Aorta (tissue), 5 donors: ENCODE measurements around the gene UCN3. TPM values are rescaled to one million over a fixed set of nuclear protein-coding genes. Genes with fewer than 3 reads are reported as not detected.

Source experiments
- ATAC-seq: fragments of 200-7000 bp; cut with Tn5 transposase; one replicate; pipeline ENCODE4 v1.9.1; 2022; ENCODE audit warnings: moderate library complexity; ENCODE audit not compliant: low FRiP score
- DNase-seq, 2 donors: peaks; one replicate each; pipeline ENCODE4 v3.0.0-alpha.2; 2020
- H3K27ac ChIP-seq, 2 donors: one replicate each; pipeline ENCODE4 v1.5.1; 2013; ENCODE audit warnings: low read length in 2 of 2, mild to moderate bottlenecking in 2 of 2, moderate library complexity in 2 of 2, control low read depth in 1 of 2, inconsistent platforms in 1 of 2, low read depth in 1 of 2
- H3K27me3 ChIP-seq, 2 donors: one replicate each; pipeline ENCODE4 v1.6.1; 2013; ENCODE audit warnings: control low read depth in 1 of 2, low read length in 1 of 2, mild to moderate bottlenecking in 1 of 2, moderate library complexity in 1 of 2; ENCODE audit not compliant: insufficient read depth in 2 of 2, control insufficient read depth in 1 of 2
- H3K36me3 ChIP-seq, 2 donors: one replicate each; pipeline ENCODE4 v1.6.1; 2013; ENCODE audit warnings: control low read depth in 1 of 2, low read length in 1 of 2, mild to moderate bottlenecking in 1 of 2; ENCODE audit not compliant: insufficient read depth in 2 of 2, control insufficient read depth in 1 of 2
- H3K4me1 ChIP-seq, 2 donors: one replicate each; pipeline ENCODE4 v1.6.1; 2013; ENCODE audit warnings: low read length in 2 of 2, control low read depth in 1 of 2, mild to moderate bottlenecking in 1 of 2, moderate library complexity in 1 of 2; ENCODE audit not compliant: insufficient read depth in 2 of 2, control insufficient read depth in 1 of 2
- H3K4me3 ChIP-seq, 2 donors: one replicate each; pipeline ENCODE4 v1.5.1; 2013; ENCODE audit warnings: low read length in 2 of 2, control low read depth in 1 of 2, mild to moderate bottlenecking in 1 of 2
- H3K9me3 ChIP-seq: one replicate; pipeline ENCODE4 v1.6.1; 2013; ENCODE audit warnings: mild to moderate bottlenecking, low read length; ENCODE audit not compliant: control insufficient read depth
- WGBS, 2 donors: extraction: QIAGEN DNeasy Blood & Tissue Kit; methylation state at CpG; one replicate each; pipeline ENCODE4 v1.1.7; 2013; 5-methylcytosine and 5-hydroxymethylcytosine counted together
- intact Hi-C, 2 donors: fragments of 100-400 bp; cut with DNase I; formaldehyde crosslinking; loops; one replicate each; pipeline versions ENCODE4 v1.14.2 to v1.15.0; 2022
- polyA plus RNA-seq, 2 donors: library from polyadenylated mRNA; stranded (reverse); fragments of 200-250 nt; gene quantifications; one replicate each; pipeline ENCODE4 v1.2.3, GENCODE V29; 2013
- total RNA-seq, 2 donors: library from RNA; stranded (reverse); fragmentation: NEBNext Ultra II Directional; extraction: Animal tissue kit (Norgen Biotek cat#: 25700); gene quantifications; one replicate each; pipeline ENCODE4 v1.2.1, GENCODE V29; 2021
- donor health status: healthy with polysubstance abuse.
- donor health status: Bipolar disorder and iron deficiency.
- donor health status: DM: no; HTN: no; CAD: no.
- donor health status: DM: no; HTN: no; CAD: no.
- donor health status: DM: yes; HTN: yes; CAD: no.

The UCN3 gene
- total and polyA plus RNA-seq, 4 donors = 0.75 TPM; not detected in 3

DNA sequence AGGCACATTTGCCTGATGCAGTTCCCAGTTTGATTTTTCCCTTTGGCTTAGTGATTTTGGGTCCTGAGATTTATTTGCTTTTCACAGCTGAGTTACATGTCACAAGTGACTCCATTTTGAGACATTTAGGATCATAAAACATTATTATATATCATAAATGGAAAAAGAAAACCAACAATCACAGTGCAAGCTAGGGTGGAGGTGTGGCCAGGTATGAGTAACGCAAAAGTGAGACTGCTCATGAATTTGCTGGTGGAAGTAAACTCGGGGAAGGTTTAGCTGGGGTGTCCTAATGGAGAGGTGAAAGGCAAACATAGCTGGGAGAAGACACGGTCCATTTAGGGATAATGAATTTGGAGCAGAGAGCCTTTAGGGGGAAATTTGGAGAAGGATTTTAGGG, 21.7 kb upstream of the UCN3 start:
- Histone ChIP-seq H3K9me3 (no peaks in the 10 kb centered on the region), H3K4me3 (no peak overlapping the region), H3K27ac (no peak overlapping the region), H3K4me1 (no peaks in the 10 kb centered on the region), H3K27me3 (no peaks in the 10 kb centered on the region), H3K36me3 (no peaks in the 10 kb centered on the region)
- DNase-seq (no peak), ATAC-seq (no peak)
- intact Hi-C loops = no loop called here
- 86 to 87% methylated on average over 3 of the region's 3 CpGs for WGBS, 2 donors

DNA sequence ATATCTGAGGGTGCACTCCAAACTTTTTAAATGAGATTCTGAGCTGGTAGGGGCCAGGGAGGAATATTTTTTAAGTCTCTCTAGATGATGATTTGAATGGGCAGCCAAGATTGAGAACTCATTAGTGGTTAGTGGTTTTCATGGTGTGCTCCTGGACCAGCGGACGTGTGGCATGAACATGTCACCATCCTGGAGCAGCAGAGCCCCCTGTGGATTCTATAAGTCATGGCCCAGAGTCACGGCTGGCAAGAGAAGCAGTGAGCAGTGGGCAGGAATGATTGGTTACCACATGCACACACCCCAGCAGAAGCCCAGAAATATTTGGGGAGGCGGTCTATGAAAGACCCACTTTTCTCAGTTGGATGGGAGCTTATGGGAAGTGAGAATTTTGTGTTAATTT, 21.2 kb upstream of the UCN3 start:
- H3K36me3 ChIP-seq = no peaks in the 10 kb centered on the region
- ATAC-seq = no peak
- H3K9me3 ChIP-seq = no peaks in the 10 kb centered on the region
- DNase-seq = no peak
- H3K4me1 ChIP-seq = no peaks in the 10 kb centered on the region
- intact Hi-C loops = no loop called here
- H3K27me3 ChIP-seq = no peaks in the 10 kb centered on the region
- H3K27ac ChIP-seq = no peak overlapping the region
- WGBS, 2 donors = 57% methylated on average over 4 of the region's 4 CpGs
- H3K4me3 ChIP-seq = no peak overlapping the region

DNA sequence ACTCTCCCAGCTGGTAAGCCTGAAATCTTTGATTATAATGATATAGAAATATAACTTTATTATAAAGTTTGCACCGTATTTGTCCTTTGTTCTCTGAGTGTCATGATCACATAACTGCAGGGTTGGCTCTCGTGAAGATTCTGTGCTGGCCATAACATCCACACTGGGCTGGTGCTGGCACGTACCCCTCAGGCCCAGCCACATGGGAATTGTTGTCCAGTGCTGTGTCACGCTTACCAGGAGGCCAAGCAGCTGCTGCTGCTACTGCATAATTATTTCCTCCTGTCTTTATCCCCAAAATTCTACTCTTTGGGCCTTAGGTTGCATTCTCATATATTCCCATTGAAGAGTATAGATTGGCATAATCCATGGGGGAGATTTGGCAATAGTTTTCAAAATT, 20.8 kb upstream of the UCN3 start:
- 68 to 73% methylated on average over 4 of the region's 4 CpGs for WGBS, 2 donors
- no peaks in the 10 kb centered on the region for H3K27me3 ChIP-seq
- DNase-seq = no peak
- no peak overlapping the region for H3K27ac ChIP-seq
- H3K4me1 ChIP-seq = no peaks in the 10 kb centered on the region
- no peaks in the 10 kb centered on the region for H3K9me3 ChIP-seq
- no peak for ATAC-seq
- H3K4me3 ChIP-seq = no peak overlapping the region
- intact Hi-C loops = no loop called here
- no peaks in the 10 kb centered on the region for H3K36me3 ChIP-seq

DNA sequence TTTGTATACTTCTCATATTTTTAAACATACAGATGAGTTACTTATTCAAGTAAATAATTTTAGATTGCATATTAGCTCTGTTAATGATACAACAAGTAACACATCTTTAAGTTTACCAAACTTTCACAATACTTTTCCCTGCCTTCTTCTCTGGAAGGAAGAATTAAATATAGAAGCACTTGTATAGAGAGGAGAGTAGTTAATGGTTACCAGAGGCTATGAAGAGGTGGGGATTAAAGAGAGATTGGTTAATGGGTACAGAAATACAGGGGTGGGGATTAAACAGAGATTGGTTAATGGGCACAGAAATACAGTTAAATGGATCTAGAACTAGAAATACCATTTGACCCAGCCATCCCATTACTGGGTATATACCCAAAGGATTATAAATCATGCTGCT, 20.0 kb upstream of the UCN3 start:
- Histone ChIP-seq H3K4me3 (no peak overlapping the region), H3K27ac (no peak overlapping the region), H3K4me1 (no peaks in the 10 kb centered on the region), H3K27me3 (no peaks in the 10 kb centered on the region), H3K36me3 (no peaks in the 10 kb centered on the region), H3K9me3 (no peaks in the 10 kb centered on the region)
- no peak for ATAC-seq
- no peak for DNase-seq
- intact Hi-C loops = no loop called here

DNA sequence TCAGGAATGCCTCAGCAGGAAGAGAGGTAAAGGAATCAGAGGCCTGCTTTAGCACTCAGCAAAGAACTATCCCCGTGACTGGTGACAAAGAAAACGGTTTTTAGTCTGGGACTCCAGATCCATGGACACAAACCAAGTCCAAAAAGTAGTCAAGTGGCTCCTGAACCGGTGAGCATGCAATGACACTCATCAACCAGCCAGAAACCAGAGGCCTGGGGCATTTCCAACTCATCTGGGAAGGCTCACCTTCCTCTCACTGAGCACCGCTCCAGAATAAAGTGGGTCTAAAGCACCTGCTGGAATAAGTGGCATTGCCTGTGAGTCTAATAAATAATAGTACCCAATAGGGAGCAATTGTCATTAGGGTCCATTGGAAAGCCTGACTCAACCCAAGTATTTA, 17.9 kb upstream of the UCN3 start:
- Histone ChIP-seq H3K4me1 (no peaks in the 10 kb centered on the region), H3K36me3 (no peaks in the 10 kb centered on the region), H3K27me3 (no peaks in the 10 kb centered on the region), H3K27ac (no peak overlapping the region), H3K4me3 (no peak overlapping the region), H3K9me3 (no peaks in the 10 kb centered on the region)
- ATAC-seq (no peak), DNase-seq (no peak)
- WGBS, 2 donors = 79 to 84% methylated on average over 4 of the region's 4 CpGs
- intact Hi-C loops = no loop called here

DNA sequence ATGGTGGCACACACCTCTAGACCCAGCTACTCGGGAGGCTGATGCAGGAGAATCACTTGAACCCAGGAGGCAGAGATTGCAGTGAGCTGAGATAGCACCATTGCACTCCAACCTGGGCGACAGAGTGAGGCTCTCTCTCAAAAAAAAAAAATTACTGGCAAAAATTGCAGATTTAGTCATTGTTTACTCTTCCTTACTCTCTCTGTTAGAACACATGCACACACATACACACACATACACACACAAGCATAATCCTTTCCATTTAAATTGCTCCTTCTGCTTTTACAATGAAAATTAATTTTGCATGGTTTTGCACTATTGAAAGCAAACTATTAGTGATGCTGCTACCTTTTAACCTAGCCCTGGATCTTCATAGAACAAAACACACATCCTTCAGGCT, 15.4 kb upstream of the UCN3 start:
- Histone ChIP-seq H3K4me1 (no peaks in the 10 kb centered on the region), H3K27me3 (no peaks in the 10 kb centered on the region), H3K4me3 (no peak overlapping the region), H3K27ac (no peak overlapping the region), H3K36me3 (no peaks in the 10 kb centered on the region), H3K9me3 (no peaks in the 10 kb centered on the region)
- DNase-seq (no peak), ATAC-seq (no peak)
- 75 to 78% methylated on average over 2 of the region's 2 CpGs for WGBS, 2 donors
- intact Hi-C loops = no loop called here

DNA sequence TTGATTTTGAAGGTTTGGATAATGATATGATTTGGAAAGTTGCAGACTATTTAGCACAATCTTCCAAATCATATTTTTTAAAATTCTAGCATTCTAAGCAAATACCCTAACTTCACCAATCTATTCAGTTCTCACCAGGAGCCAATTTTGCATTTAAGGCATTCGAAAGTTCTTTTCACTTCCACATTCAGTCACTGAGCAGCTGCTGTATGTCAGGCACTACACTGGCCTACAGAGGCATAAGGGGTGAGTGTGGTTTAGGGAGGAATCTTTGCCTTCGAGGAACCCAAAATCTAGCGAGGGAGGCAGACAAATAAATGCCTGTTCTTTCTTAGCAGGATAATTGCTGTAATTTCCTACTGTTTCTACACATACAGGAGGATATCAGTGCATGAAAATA, 10.7 kb upstream of the UCN3 start:
- DNase-seq = no peak
- Histone ChIP-seq H3K4me1 (no peaks in the 10 kb centered on the region), H3K9me3 (no peaks in the 10 kb centered on the region), H3K27me3 (no peaks in the 10 kb centered on the region), H3K36me3 (no peaks in the 10 kb centered on the region), H3K27ac (no peak overlapping the region), H3K4me3 (no peak overlapping the region)
- no peak for ATAC-seq
- intact Hi-C loops = no loop called here
- WGBS, 2 donors = 48 to 81% methylated on average over 3 of the region's 3 CpGs

DNA sequence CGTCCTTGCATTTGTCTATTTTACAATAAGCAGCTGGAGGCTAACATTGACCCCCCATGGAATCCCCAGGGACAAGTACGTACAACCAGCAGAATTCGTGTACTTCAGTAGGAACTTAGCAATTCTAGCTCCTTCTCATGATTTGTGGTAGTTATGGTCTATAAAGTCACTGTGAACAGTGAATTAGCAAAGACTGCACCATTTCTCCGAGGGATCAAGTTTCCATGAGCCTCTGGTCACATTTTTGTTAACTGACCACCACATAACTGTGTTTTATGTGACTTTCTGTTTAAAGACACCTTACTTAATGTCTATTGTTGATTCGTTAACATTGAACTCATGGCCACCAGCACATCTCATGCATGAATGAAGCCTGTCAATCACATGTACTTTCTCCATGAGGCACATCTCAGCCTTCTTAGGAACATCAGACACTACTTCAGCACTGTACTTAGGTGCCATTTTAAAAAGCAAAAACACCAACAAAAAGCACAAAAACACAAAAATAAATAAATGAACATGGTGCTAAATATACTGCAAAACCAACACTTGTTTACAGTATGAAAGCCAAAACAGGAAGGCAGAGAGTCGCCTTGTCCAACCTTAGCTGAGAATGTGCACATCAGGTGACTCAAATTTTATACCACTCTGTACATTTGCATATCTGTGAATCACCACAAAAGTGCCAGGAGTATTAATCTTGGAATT, 9.0 kb upstream of the UCN3 start:
- H3K9me3 ChIP-seq = no peaks in the 10 kb centered on the region
- no peaks in the 10 kb centered on the region for H3K4me1 ChIP-seq
- ATAC-seq (no peak), DNase-seq (no peak)
- no peaks in the 10 kb centered on the region for H3K36me3 ChIP-seq
- 78 to 84% methylated on average over 6 of the region's 6 CpGs for WGBS, 2 donors
- no peaks in the 10 kb centered on the region for H3K27me3 ChIP-seq
- no peak overlapping the region for H3K4me3 ChIP-seq
- H3K27ac ChIP-seq = no peak overlapping the region
- intact Hi-C loops = no loop called here

DNA sequence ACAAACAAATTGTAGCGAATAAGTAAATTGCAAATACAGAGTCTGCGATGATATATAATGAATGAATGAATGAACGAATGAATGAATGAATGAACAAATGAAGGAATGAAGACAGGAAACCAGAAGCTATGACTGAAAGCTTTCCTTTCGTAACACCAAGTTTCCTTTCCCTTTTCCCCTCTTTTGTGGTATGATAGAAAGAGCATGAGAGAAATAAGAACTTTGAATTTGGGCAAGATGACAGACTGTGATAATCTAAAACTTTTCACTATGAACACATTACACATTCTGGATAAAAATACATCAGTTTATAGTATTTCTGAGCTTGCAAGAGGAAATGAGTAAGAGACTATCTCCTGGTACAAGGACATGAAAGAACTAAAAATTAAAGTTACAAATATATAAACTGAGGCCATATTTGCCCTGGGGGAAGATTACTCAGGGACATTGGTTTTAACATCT, 8.4 kb upstream of the UCN3 start:
- WGBS, 2 donors = 79 to 81% methylated on average over 4 of the region's 4 CpGs
- intact Hi-C loops = no loop called here
- no peaks in the 10 kb centered on the region for H3K36me3 ChIP-seq
- H3K9me3 ChIP-seq = no peaks in the 10 kb centered on the region
- H3K4me3 ChIP-seq = no peak overlapping the region
- ATAC-seq (no peak), DNase-seq (no peak)
- no peaks in the 10 kb centered on the region for H3K27me3 ChIP-seq
- H3K4me1 ChIP-seq = no peaks in the 10 kb centered on the region
- no peak overlapping the region for H3K27ac ChIP-seq
